ENCODE data around the gene ACRV1.
A peak's percentile ranks its signal among the peaks of the same experiment; 100 is the strongest.

ACRV1 gene

DNA sequence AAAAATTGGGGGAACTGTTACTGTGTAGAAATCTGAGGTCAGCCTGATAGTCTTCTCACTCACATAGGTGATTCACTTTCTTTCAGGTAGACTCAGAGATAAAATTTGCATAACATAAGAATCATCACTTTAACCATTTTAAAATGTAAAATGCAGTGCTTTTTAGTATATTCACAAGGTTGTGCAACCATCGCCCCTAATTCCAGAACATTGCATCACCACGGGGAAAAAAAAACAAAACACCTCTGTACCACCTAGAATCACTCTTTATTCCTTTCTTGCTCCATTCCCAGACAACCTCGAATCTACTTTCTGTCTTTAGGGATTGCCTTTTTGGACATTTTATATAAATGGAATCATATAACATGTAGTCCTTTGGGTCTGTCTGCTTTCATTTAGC, 34.8 kb downstream of the ACRV1 start:
- DNase-seq, result no peak

GRCh38 chr11:125638315-125638714, 42.3 kb downstream of the ACRV1 start:
- no peak for DNase-seq

DNA sequence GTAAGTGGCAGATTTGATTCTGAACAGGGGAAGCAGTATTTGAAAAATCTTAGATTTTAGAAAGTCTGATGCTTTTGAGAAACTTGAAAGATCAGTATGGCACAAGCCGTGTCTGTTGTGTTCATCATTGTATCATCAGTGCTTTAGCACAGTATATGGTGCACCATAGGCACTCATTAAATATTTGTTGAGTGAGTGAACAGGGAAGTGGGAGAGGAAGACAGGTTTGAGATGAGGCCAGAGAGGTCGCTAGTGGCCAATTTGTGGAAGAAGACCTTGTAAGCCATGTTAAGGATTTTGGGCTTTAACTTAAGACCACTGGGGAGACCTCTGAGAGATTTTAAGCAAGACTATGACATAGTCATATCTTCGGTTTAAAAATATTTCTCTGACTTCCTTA, 42.8 kb downstream of the ACRV1 start:
- no peak for DNase-seq

DNA sequence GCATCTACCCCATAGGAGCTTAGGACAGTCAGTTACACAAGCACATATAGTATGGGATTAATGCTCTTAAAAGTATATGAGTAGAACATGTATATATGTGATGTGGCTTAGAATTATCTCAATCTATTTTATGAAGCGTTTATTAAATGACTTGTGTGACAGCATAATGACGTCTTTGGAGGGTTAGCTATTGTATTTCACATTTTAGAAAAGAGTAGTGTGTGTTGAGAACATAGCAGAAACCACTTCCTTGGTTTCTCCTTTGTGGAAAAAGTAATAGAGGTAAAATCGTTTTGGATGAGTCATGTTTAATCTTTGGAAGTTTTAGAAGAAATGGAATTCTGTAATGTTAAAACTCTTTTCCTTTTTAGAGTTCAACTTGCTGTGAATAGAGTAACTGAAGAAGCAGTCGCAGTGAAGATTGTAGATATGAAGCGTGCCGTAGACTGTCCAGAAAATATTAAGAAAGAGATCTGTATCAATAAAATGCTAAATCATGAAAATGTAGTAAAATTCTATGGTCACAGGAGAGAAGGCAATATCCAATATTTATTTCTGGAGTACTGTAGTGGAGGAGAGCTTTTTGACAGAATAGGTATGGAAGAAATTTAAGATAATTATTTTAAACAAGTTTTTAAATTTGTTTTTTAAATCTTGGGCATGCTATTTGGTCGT, 53.3 kb downstream of the ACRV1 start:
- no peak for DNase-seq

DNA sequence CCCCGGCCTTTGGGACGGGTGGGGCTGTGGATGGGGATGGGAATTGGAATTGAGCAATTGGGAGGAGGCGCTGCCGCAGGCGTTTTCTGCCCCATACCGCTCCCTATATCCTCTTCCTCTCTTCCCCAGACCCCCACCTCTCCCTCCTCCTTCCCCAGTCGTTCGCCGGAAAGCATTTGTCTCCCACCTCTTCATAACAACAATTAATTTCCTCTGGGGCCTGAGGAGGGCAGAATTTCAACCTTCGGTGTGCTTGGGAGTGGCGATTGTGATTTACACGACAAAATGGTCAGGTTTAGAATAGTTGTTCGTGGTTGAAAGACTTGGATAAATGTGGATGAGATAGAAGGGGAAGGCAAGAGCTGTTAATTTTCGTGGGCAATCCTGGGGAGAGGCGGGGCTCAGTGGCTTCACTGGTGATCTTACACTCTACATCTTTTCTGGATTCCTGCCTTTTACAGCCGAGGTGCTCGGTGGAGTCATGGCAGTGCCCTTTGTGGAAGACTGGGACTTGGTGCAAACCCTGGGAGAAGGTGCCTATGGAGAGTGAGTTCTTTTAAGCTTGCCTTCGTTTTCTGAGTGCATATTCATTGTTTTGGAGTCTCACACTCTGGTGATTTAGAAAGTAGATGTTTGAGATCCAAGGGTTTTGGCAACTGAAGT, 54.2 kb downstream of the ACRV1 start:
- DNase-seq, result no peak

- DNase-seq, result peak; percentile 90
Measured at GRCh38 chr11:125625630-125626287, 54.9 kb downstream of the ACRV1 start.

- no peak for DNase-seq
Measured at GRCh38 chr11:125625225-125625629, 55.4 kb downstream of the ACRV1 start.

- DNase-seq, result no peak
Measured at GRCh38 chr11:125624756-125625213, 55.9 kb downstream of the ACRV1 start, which contains the start of gene CHEK1. CHEK1 (plus strand) TSS chr11:125625163; CDS start chr11:125626769, 1,606 bp downstream.

GRCh38 chr11:125623064-125623463, 57.6 kb downstream of the ACRV1 start:
- no peak for DNase-seq

- no peak for DNase-seq
Measured at GRCh38 chr11:125621995-125622394, 58.7 kb downstream of the ACRV1 start.
